Measurements from ENCODE around the gene STING1. TPM values are rescaled to one million over a fixed set of nuclear protein-coding genes. Genes with fewer than 3 reads are reported as not detected.

STING1 gene
- total and polyA plus RNA-seq, 2 donors (not counting 3 experiments of a cell fraction or from before 2014, with no cell fraction given) = 108 to 143 TPM

GRCh38 chr5:139524446-139524845 lies 41.9 kb upstream of the STING1 start:
- no TSS peak for BruUV-seq (replicated peaks)
- Histone ChIP-seq H3K36me3 (ENCODE audit: control insufficient read depth in 2 of 2, extremely low read depth in 1 of 2, insufficient read depth in 2 of 2, low read length in 2 of 2) (no peaks in the 10 kb centered on the region), H3K79me2 (ENCODE audit: control insufficient read depth, insufficient read depth, low read length) (no peaks in the 10 kb centered on the region), H2AFZ (ENCODE audit: low read depth, low read length) (no peak overlapping the region), H3K27ac (ENCODE audit: insufficient read depth, low read depth, low read length) (no peak overlapping the region), H3K9me1 (replicated peaks; ENCODE audit: control insufficient read depth, extremely low read depth, insufficient read depth, low read length) (no peaks in the 10 kb centered on the region), H3K4me2 (ENCODE audit: insufficient read depth, low read length) (no peak overlapping the region), H3K4me3 (replicated peaks in 1 of 3; ENCODE audit: insufficient read depth in 1 of 3, low read depth in 1 of 3, low read length in 3 of 3) (no peak overlapping the region), H3K4me1 (ENCODE audit: control insufficient read depth, extremely low read depth, insufficient read depth, low read length) (no peaks in the 10 kb centered on the region), H3K9ac (replicated peaks; ENCODE audit: extremely low read depth, insufficient read depth, low read length) (no peak overlapping the region), H3K27me3 (ENCODE audit: control insufficient read depth in 2 of 2, insufficient read depth in 2 of 2, low read length in 2 of 2) (no peaks in the 10 kb centered on the region), H3K9me3 (replicated peaks; ENCODE audit: control insufficient read depth, insufficient read depth, low read length) (no peaks in the 10 kb centered on the region), H4K20me1 (replicated peaks; ENCODE audit: control insufficient read depth, extremely low read depth, insufficient read depth, low read length) (no peaks in the 10 kb centered on the region)
- no peak for TF ChIP-seq GATA2 (IDR thresholded peaks at IDR 0.05; ENCODE audit: insufficient read depth, insufficient read length, low read depth, low read length)
- TF ChIP-seq MAX (IDR thresholded peaks at IDR 0.05; ENCODE audit: insufficient read depth, insufficient read length) = no peak
- TF ChIP-seq MYC (IDR thresholded peaks at IDR 0.05; ENCODE audit: low read depth, low read length) = no peak
- no peak for TF ChIP-seq POLR2A (IDR thresholded peaks at IDR 0.05; ENCODE audit: low read depth, low read length)
- no peak for TF ChIP-seq EZH2 (IDR thresholded peaks at IDR 0.05; ENCODE audit: borderline replicate concordance, low read depth, low read length, severe bottlenecking)
- no peak for TF ChIP-seq FOS (IDR thresholded peaks at IDR 0.05; ENCODE audit: borderline replicate concordance, insufficient read depth, low read length)
- no peak for TF ChIP-seq POLR2AphosphoS5 (IDR thresholded peaks at IDR 0.05; ENCODE audit: insufficient read depth, low read depth, low read length)
- FAIRE-seq (no peak), DNase-seq (ENCODE audit: low read depth, low spot score) (no peak)
- dilution Hi-C loops (cut with MboI; ENCODE audit: extremely low pct_ligation_motif_present, low sequenced_read_pairs) = loop anchor here (5.0 to 10.0 kb wide), 2 partner anchors 48 to 110 kb away; no protein-coding TSS in a partner anchor
- intact Hi-C loops (cut with micrococcal nuclease) = no loop called here
- ChIA-PET POLR2A (no interaction called here), CTCF (no interaction called here)

Data from endothelial cell of umbilical vein (primary cell).